SK-N-MC (cell line): ENCODE data around the gene PHB1.

Source experiments
- DNase-seq: peaks from one replicate; pipeline ENCODE4 v3.0.0-alpha.2; 2011; ENCODE audit warnings: low read depth, low spot score
- H3K27ac ChIP-seq: fragments of 200-600 bp; sonication (generic); 2 replicates; pipeline ENCODE4 v1.5.1; 2016; ENCODE audit warnings: mixed run types
- H3K36me3 ChIP-seq: fragments of 200-600 bp; sonication (generic); 2 replicates; pipeline ENCODE4 v1.6.1; 2017; ENCODE audit warnings: antibody characterized with exemption, low read length, mixed read lengths; ENCODE audit not compliant: insufficient read depth
- H3K4me3 ChIP-seq: fragments of 200-600 bp; sonication (generic); 2 replicates; pipeline ENCODE4 v1.5.1; 2016
- H3K9ac ChIP-seq: fragments of 200-600 bp; sonication (generic); 2 replicates; pipeline ENCODE4 v1.8.0; 2017; ENCODE audit warnings: mixed run types, mixed read lengths; ENCODE audit not compliant: insufficient read length
- H3K9me3 ChIP-seq: fragments of 200-600 bp; sonication (generic); 2 replicates; pipeline ENCODE4 v1.6.1; 2017; ENCODE audit warnings: low read depth, mild to moderate bottlenecking, antibody characterized with exemption, low read length, moderate library complexity, mixed read lengths
- EZH2 ChIP-seq: fragments of 200-600 bp; sonication (generic); IDR thresholded peaks from one replicate; pipeline ENCODE4 v1.6.1; 2017; ENCODE audit warnings: antibody characterized with exemption
- FOXP2 ChIP-seq: optimal IDR thresholded peaks from 2 replicates; pipeline ENCODE3; 2011; ENCODE audit warnings: mild to moderate bottlenecking, moderate library complexity; ENCODE audit not compliant: insufficient read depth; ENCODE audit errors: extremely low read length, control extremely low read depth
- POLR2AphosphoS5 ChIP-seq: IDR thresholded peaks from 2 replicates; pipeline ENCODE4 v1.6.1; 2012; ENCODE audit warnings: mild to moderate bottlenecking, low read depth, low read length, borderline replicate concordance

PHB1 gene

GRCh38 chr17:49359990-49360795, 54.5 kb downstream of the PHB1 start:
- Histone ChIP-seq H3K4me3 (peak overlapping the region; percentile 77), H3K9me3 (no peaks in the 10 kb centered on the region), H3K9ac (peak overlapping the region; percentile 81), H3K27ac (peak overlapping the region; percentile 52), H3K36me3 (no peaks in the 10 kb centered on the region)
- no peak for DNase-seq
- TF ChIP-seq POLR2AphosphoS5 (no peak), FOXP2 (no peak), EZH2 (no peak)

- H3K4me3 ChIP-seq, result peak overlapping the region; percentile 77
- TF ChIP-seq POLR2AphosphoS5 (no peak), EZH2 (no peak), FOXP2 (no peak)
- H3K27ac ChIP-seq, result peak overlapping the region; percentile 72
- no peaks in the 10 kb centered on the region for H3K9me3 ChIP-seq
- DNase-seq, result no peak
- peak overlapping the region; percentile 81 for H3K9ac ChIP-seq
- H3K36me3 ChIP-seq, result no peaks in the 10 kb centered on the region
Observed at GRCh38 chr17:49358641-49359247, 55.9 kb downstream of the PHB1 start.

GRCh38 chr17:49357516-49357915, 57.2 kb downstream of the PHB1 start:
- H3K9ac ChIP-seq, result no peak overlapping the region
- DNase-seq, result no peak

DNA sequence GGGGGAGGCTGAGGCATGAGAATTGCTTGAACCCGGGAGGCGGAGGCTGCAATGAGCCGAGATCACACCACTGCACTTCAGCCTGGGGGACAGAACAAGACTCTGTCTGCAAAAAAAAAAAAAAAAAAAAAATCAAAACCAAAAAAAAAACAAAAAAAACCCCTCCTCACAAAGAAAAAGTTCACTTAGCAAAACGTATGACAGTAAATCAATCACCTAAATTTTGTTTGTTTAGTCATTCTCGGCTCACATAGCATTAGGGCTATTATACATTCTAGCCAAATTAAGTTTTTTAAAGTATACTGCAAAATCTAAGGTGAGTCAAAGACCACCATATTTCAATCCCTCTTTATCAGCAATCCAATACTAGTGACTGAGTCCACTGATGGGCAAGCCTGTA, 58.4 kb downstream of the PHB1 start:
- Histone ChIP-seq H3K4me3 (no peak overlapping the region), H3K27ac (no peak overlapping the region), H3K9ac (no peak overlapping the region), H3K9me3 (no peaks in the 10 kb centered on the region), H3K36me3 (0 out of 2 replicates have a peak, but pooled peaks cover 3% of the 10 kb centered on the region)
- no peak for DNase-seq
- TF ChIP-seq EZH2 (no peak), POLR2AphosphoS5 (no peak), FOXP2 (no peak)

More at GRCh38 chr17:49357516-49357915, 57.2 kb downstream of the PHB1 start:
- H3K4me3 ChIP-seq, result peak overlapping the region; percentile 77; the same call in 1 of the 2 replicates
- no peaks in the 10 kb centered on the region for H3K9me3 ChIP-seq
- H3K27ac ChIP-seq, result no peak overlapping the region
- TF ChIP-seq POLR2AphosphoS5 (no peak), FOXP2 (no peak), EZH2 (no peak)
- 0 out of 2 replicates have a peak, but pooled peaks cover 3% of the 10 kb centered on the region for H3K36me3 ChIP-seq
